ENCODE data around the gene ZSWIM1.

DNA sequence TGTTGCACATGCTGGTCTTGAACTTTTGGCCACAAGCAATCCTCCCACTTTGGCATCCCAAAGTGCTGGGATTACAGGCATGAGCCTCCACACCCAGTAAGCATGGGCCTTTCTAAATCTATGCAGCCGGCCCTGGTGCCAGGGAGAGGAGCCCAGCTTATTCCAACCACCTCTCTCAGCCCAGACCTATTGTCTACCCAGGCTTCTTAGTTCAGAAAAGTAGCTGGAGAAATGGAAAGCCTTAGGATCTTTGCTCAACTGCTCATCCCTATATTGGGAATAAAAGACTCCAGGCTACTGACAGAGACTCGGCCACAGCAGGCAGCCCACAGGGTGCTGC, 45.7 kb downstream of the ZSWIM1 start:
- TF ChIP-seq, protein P1, sequence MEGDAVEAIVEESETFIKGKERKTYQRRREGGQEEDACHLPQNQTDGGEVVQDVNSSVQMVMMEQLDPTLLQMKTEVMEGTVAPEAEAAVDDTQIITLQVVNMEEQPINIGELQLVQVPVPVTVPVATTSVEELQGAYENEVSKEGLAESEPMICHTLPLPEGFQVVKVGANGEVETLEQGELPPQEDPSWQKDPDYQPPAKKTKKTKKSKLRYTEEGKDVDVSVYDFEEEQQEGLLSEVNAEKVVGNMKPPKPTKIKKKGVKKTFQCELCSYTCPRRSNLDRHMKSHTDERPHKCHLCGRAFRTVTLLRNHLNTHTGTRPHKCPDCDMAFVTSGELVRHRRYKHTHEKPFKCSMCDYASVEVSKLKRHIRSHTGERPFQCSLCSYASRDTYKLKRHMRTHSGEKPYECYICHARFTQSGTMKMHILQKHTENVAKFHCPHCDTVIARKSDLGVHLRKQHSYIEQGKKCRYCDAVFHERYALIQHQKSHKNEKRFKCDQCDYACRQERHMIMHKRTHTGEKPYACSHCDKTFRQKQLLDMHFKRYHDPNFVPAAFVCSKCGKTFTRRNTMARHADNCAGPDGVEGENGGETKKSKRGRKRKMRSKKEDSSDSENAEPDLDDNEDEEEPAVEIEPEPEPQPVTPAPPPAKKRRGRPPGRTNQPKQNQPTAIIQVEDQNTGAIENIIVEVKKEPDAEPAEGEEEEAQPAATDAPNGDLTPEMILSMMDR (conservative IDR thresholded peaks at IDR 0.05; ENCODE audit: low read depth, low read length): no peak
- no peak for TF ChIP-seq EZH2 (IDR thresholded peaks at IDR 0.05; ENCODE audit: borderline replicate concordance, low read depth, low read length, poor library complexity, severe bottlenecking)

Data from A673 (cell line).